NCI-H524 treated with DMSO at 0.1 percent for 48 hours (cell line): ENCODE data around the gene CEP131.

Experiments used
- DNase-seq: peaks from one replicate; lab custom pipeline; 2025; lab: John Stamatoyannopoulos, UW

CEP131 gene

GRCh38 chr17:81222906-81223761 is at the start of gene CEP131:
TSS of gene CEP131 (minus strand) at chr17:81222965. CDS start at chr17:81220056, 2,909 bp downstream.
- peak; percentile 95 for DNase-seq

DNA sequence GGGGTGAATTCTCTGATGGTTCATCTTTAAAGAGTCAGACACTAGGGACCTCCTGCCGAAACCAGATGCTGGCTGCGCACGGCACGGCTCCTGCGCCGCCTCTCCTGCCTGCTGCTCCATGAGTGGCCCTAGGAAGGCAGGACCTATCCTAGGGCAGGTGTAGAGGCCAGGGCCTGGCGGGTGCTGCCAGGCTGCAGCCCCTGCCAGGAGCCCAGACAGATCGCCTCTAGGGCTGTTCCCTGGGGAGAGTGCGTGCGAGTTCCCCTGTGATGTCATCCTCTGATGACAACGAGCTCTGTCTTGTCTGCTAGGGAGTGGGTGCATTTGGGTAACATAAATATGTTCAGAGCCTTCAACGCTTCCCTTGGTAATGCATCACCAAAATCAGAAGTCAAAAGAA is 48.5 kb upstream of the CEP131 start:
- no peak for DNase-seq

GRCh38 chr17:81270279-81270678 is 47.5 kb upstream of the CEP131 start:
- DNase-seq, result no peak

- DNase-seq, result no peak
Measured at GRCh38 chr17:81267390-81268067, 44.8 kb upstream of the CEP131 start.

GRCh38 chr17:81265576-81265975 is 42.8 kb upstream of the CEP131 start:
- no peak for DNase-seq

GRCh38 chr17:81264640-81265039 is 41.9 kb upstream of the CEP131 start:
- DNase-seq, result no peak

GRCh38 chr17:81263371-81264181 is 40.8 kb upstream of the CEP131 start:
- no peak for DNase-seq

- DNase-seq, result no peak
Measured at GRCh38 chr17:81261582-81262336, 39.0 kb upstream of the CEP131 start.

GRCh38 chr17:81261096-81261495 is 38.3 kb upstream of the CEP131 start:
- no peak for DNase-seq

DNA sequence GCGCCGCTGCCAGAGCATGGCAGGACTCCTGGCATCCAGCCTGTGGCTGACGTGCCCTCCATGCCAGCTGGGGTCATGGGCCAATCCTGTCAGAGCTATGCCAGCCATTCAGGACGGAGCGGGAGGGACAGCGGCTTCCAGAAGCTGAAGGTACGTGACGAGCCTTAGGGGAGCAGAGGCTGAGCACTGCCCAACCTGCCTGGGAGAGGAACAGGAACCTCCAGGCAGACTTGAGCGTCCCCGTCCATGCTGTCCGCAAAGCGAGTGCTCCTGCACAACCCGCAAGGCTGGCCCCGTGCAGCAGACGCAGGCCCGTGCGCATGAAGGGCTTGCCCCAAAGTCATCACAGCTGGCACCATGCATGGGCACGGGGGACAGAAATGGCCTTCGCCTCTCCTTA is 37.9 kb upstream of the CEP131 start:
- no peak for DNase-seq

DNA sequence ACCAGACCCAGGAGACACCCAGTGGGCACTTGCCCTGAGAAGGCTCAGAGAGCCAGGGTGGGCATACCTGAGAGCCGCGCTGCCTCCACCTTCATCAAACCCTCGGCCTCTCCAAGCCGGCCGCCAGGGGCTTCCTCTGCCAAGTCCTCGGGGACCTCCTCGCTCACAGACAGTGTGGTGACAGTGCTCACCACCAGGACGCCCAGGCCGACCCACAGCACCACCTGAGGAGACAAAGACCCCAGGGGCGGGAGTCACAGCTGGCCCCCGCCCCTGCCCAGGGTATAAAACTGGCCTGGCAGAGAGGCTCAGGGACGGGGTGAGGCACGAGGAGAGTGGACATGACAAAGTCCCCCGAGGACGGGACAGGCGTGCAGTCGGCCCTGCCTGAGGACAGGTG is 37.4 kb upstream of the CEP131 start:
- DNase-seq, result no peak

- DNase-seq, result no peak
Measured at GRCh38 chr17:81259058-81259605, 36.4 kb upstream of the CEP131 start.

GRCh38 chr17:81258292-81258691 is 35.5 kb upstream of the CEP131 start:
- no peak for DNase-seq

- DNase-seq, result no peak
Measured at GRCh38 chr17:81257533-81257932, 34.8 kb upstream of the CEP131 start.

DNA sequence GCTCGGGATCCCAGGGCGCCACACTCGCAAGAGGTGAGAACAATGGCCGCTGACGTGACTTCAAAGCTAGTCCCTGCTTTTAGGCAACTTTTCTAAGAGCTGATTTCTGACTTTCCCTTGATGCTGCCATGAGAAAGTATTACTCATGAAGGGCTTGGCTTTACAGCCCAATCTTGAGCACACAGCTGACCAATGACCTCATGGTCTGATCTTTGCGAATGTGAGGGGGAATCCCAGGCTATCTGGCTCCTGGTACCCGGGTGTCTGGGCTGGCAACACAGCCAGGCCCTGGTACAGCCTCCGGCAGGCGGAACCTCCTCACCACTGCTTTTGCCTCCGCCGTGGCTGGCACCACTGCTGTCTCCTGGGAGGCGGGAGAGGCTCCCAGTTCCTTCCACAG is 33.9 kb upstream of the CEP131 start:
- DNase-seq, result no peak

GRCh38 chr17:81254955-81255717 is 32.4 kb upstream of the CEP131 start:
- DNase-seq, result peak; percentile 45

DNA sequence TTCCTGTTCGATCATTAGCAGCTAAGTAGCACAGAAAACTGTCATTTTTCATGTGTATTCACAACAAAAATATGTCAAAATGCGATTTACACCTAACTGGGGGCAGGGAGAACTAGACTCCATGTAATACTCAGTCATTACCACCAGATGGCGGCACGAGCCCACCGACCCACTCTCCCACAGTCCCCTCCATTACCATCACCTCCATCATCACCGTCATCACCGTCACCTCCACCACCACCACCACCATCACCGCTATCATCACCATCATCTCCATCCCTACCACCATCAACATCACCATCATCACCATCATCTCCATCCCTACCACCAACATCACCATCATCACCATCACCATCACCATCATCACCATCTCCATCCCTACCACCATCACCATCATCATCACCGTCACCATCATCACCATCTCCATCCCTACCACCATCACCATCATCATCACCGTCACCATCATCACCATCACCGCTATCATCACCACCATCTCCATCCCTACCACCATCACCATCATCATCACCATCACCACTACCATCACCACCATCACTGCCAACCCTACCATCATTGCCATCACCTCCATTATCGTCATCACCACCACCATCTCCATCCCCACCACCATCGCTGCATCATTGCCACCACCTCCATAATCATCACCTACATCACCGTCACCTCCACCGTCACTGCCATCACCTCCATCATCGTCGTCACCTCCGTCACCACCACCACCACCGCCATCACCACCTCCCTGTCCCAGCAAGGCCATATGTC is 30.8 kb upstream of the CEP131 start:
- no peak for DNase-seq

GRCh38 chr17:81252987-81253329 is 30.2 kb upstream of the CEP131 start:
- no peak for DNase-seq

- peak; percentile 82 for DNase-seq
Measured at GRCh38 chr17:81252326-81252986, 29.7 kb upstream of the CEP131 start.
